ENCODE measurements around the gene IRAG1.

Gene IRAG1, protein sequence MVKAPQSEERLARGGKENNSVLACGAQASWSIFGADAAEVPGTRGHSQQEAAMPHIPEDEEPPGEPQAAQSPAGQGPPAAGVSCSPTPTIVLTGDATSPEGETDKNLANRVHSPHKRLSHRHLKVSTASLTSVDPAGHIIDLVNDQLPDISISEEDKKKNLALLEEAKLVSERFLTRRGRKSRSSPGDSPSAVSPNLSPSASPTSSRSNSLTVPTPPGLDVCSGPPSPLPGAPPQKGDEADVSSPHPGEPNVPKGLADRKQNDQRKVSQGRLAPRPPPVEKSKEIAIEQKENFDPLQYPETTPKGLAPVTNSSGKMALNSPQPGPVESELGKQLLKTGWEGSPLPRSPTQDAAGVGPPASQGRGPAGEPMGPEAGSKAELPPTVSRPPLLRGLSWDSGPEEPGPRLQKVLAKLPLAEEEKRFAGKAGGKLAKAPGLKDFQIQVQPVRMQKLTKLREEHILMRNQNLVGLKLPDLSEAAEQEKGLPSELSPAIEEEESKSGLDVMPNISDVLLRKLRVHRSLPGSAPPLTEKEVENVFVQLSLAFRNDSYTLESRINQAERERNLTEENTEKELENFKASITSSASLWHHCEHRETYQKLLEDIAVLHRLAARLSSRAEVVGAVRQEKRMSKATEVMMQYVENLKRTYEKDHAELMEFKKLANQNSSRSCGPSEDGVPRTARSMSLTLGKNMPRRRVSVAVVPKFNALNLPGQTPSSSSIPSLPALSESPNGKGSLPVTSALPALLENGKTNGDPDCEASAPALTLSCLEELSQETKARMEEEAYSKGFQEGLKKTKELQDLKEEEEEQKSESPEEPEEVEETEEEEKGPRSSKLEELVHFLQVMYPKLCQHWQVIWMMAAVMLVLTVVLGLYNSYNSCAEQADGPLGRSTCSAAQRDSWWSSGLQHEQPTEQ

DNA sequence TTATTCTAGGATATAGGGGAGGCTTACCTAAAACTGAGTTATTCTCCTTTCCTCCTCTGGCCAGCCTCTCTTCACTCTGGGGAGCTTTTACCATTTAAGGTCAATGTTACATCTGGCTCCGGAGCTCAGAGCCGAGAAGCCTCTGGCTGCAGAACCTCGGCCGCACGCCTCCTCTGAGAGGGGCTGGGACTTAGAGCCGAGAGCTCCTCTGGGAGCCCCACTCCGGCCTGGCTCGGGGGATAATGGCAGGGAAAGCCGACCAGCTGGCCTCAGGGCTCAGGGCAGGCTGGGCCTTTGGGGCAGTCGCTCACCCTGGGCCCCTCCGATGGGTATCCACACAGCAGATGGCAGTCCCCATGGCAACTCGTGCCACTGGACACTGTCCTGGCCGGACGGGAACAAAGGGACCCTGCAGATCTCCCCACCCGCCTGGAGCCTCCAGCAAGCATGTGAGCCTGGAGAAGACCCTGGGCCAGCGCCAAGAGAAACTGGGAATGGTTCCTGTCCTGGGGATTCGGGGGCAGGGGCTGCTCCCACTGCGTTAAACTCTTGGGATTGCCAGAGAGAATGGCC lies at the start of gene IRAG1:
Gene IRAG1, minus strand, starts transcription at position 247 of the 573 bp plus-strand sequence. Its CDS starts 153 bp downstream, at position 94.
- H3K27ac ChIP-seq, result no peak within 1 kb of the TSS
- no peak for DNase-seq (ENCODE audit: low read depth, low spot score)

DNA sequence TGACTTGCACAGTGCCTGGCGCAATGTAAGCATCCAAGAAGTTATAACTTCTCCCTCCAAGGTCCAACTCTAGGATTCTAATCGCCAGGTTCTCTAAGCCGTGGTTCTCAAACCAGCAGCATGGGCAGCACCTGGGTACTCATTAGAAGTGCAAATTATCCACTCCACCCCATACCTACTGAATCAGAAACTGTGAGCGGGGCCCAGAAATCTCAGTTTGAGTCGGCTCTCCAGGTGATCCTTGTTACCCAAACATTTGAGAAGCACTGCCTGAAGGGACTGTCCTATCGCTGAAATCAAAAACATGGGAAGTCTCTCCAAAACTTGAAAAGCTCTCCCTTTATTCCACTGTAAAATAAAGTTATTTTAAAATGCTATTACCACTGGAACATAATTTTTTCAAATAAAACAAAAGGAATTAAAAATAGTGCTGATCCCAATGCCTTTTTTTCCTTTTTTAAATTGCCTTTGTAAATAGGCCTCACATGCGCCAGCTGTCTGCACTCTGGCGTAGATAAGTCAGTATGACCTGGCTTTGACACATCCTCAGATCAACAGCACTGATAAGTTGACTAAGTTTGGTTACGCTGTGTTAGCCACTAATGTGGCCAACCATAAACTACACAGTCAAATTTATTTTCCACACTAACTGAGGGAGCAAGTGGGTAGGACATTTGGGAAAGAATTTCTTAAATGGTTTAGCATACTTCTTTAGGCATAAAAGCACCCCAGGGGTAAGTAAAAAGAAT lies 49.1 kb upstream of the IRAG1 start:
- peak; percentile 62 for DNase-seq (ENCODE audit: low read depth, low spot score)

DNA sequence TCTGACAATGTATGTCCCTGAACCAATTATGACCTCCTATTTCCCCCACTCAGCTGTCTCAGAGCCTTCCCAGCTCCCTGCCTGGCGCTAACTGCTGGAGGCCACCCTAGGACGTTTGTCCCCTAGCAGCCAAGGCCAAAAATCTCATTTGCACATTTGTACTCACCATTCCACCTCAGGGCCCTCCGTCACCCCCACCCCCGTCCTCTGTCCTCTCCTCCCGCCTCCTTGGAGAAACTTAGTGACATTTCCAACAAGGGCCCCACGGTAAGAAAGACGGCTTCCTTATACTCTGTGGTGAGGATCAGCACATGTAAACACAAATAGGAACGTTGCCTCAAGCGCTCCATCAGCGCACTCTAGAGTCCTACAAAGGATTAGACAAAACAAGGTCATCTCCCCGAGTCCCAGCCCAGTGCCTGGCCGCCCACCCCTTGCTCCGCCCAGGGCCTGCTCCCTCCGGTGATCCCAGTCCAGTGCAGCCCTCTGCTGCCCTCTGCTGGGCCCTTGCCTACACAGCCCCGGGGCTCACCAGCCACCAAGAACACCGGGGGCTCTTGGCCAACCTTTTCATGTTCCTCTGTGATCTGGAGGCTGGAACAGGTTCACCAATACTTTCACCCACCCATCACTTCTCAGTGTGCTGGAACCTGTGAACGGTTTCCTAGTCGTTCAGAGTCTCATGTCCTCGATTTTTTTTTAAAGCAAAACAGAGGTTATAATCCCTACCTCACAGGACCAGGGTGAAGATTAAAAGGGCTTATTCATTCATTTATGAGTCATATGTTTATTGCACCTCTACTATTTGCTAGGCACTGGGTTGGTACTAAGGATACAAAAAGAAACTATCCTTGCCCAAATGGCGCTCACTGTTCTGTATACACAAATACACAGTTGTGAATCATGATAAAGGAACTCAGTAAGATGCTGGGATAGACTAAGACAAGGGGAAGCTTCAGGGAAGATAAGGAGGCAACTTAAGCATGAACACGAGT lies 42.2 kb upstream of the IRAG1 start:
- H3K27ac ChIP-seq, result peak overlapping the region; percentile 83
- peak; percentile 83 for DNase-seq (ENCODE audit: low read depth, low spot score)

More for the DNA sequence above, 49.1 kb upstream of the IRAG1 start:
- no peak overlapping the region for H3K27ac ChIP-seq

DNA sequence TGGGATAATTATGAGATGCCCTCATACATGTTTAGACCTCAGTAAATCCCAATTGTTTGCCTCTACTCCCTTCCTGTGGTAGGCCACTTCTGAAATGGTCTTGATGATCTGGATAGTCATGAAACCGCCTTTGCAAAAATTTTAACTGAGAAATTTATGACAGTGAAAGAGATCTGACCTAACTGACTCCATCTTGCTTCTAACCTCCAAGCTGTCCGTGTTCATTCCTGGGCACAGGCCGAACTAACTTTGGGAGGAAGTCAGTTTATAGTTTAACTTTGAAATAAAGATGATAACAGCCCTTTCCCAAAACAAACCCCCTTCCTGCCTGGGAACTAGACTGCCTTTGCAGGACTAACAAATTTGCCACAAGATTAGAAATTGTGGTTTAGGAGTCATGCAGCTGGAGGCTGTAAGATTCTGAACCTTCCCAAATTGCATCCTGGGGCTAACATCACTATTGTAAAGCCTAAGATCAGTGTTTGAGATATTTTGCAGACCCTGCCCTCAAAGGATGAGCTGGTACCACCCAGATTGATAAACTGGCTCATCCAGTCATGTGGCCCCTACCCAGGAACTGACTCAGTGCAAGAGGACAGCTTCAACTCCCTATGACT lies 37.6 kb upstream of the IRAG1 start:
- DNase-seq (ENCODE audit: low read depth, low spot score), result no peak

DNA sequence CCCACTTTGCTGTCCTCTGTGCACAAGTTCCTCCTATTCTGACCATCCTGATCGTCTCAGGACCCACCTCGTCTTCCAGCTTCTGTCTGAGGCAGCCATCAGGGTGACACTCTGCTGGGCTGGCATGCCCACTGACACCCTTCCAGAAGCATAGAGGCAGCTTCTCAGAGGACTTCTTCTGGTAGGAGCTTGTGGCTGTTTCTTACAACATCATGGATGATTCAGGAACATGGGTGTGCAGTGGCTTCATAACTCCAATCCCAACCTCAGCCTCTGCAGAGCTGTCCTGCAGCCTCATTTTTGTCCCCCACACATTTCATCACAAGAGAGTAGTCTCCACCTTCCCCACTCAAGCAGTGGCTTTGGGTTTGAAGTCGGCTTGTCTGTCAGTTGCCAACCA lies 36.6 kb upstream of the IRAG1 start:
- no peak overlapping the region for H3K27ac ChIP-seq
- DNase-seq (ENCODE audit: low read depth, low spot score), result no peak

More for the DNA sequence above, 37.6 kb upstream of the IRAG1 start:
- H3K27ac ChIP-seq, result no peak overlapping the region

DNA sequence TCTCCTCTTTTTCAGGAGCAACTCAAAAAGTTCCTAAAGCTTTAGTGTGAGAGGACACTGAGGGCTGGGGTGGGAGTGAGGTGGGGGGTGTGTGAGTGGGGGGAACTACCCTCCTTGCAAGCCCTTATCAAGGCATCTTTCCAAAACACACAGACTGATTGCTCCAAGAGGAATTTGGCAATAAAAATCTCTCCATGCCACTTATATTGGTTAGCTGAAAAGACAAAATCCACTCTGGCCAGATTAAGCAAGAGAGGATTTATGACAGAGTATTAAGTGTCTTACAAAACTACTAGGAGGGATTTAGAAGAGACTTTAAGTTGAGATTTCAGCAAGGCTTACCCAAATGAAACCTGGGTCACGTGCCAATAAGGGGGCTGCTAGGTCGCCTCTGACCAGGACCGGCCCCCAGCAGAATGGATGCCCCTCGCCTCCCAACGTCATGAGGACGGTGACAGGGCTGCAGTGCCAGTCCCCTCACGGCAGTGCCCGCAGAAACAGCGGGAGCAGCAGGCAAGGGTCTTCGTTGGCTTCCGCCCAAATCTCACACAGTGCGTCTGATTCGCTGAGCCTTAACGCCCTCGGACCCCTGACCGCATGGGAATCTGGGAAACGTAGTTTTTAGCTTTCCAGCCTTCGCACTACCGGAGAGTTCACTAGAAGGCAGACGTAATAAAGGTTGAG lies 35.4 kb upstream of the IRAG1 start:
- H3K27ac ChIP-seq, result no peak overlapping the region

DNA sequence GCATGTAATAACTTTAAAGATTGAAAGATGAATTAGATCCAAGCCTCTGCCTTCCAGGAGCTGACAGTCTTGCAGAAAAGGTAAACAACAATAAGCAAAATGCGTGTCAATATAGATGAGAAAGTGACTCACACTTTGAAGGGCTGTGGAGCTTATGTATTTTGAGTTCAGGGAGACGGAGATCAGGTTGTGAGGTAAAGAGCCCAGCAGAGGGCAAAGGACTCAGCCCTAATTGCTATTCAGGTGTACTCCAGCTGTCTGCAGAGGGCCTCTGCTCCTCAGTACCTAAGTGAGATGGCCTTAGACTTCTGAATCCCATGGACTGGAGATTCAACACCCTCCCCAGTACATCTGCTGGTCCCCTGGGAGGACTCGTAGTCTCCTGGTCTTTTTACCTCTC lies 34.6 kb upstream of the IRAG1 start:
- DNase-seq (ENCODE audit: low read depth, low spot score), result no peak
- no peak overlapping the region for H3K27ac ChIP-seq

More for the DNA sequence above, 35.4 kb upstream of the IRAG1 start:
- no peak for DNase-seq (ENCODE audit: low read depth, low spot score)

DNA sequence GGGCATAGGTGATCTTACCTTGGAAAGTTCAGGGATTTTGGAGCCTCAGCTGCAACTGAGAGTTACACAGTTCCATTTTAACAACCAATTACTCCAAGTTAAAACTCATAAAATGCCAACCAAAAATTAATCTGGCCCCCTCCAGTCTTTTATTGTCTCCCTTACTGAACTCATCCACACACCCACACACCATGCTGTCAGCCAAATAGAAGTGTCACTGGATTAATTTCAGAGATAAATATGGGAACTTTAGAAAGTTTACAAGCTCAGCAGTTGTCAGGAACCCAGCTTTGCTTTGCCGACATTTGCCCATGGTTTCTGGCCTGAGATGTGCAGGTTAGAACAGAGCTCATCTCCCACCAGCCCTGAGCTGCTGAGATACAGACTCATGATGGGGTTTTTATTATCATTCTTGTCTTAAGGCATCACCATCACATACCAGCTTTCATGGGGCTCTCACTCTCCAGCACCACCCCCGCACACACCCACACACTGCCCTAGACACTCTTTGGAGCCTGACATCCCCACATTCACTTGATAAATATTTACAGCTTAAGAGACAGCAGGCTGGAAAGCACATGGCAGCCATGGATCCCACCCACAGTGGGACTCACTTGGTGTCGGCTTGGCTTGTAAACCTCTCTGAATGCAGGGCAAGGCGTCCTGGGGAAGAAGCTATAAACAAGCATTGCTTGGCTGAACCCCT lies 33.7 kb upstream of the IRAG1 start:
- no peak for DNase-seq (ENCODE audit: low read depth, low spot score)
- no peak overlapping the region for H3K27ac ChIP-seq

DNA sequence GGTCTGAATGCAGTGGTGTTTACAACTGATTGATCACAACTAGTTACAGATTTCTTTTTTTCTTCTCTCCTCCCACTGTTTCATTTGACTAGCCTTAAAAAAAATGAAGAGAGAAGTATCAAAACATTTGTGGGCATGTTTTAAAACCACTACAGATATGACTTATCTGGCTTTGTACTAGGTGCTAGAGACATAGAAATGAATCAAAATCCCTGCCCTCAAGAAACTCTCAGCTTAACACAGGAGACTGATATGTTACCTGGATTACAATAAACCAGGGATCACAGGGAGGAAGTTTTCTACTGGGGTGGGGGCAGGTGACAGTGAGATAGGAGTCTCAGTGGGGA lies 32.3 kb upstream of the IRAG1 start:
- H3K27ac ChIP-seq, result peak overlapping the region; percentile 33
- no peak for DNase-seq (ENCODE audit: low read depth, low spot score)

DNA sequence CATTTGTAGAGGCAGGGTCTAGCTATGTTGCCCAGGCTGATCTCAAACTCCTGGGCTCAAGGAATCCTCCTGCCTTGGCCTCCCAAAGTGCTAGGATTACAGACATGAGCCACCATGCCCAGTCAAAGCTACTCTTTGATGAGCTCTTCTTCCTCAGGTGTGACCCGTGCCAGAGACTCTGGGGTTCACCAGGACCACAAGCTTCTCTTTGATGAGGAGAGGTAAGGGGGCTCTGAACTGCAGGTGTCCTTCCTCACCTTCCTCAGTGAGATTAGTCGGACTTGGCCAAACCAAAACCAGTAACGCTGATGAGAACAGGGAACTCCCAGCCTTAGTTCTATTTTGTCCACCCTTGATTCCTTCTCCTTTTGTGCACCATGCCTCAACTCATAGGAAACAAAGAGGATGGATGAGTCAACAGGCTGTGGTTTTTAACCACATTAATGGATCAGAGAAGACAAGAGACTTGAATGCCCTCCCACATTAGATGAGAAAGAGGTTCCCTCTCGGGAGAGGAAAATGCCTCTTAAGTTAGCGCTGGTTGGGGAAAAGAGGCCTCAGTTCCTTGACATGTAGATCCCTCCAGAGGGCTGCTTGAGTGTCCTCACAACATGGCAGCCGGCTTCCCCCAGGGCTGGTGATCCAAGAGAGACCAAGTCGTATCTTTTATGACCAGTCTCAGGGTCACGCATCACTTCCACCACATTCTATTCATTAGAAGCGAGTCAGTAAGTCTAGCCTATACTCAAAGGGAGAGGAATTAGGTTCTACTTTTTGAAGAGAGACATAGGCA lies 31.8 kb upstream of the IRAG1 start:
- DNase-seq (ENCODE audit: low read depth, low spot score), result peak; percentile 85
- H3K27ac ChIP-seq, result peak overlapping the region; percentile 33

DNA sequence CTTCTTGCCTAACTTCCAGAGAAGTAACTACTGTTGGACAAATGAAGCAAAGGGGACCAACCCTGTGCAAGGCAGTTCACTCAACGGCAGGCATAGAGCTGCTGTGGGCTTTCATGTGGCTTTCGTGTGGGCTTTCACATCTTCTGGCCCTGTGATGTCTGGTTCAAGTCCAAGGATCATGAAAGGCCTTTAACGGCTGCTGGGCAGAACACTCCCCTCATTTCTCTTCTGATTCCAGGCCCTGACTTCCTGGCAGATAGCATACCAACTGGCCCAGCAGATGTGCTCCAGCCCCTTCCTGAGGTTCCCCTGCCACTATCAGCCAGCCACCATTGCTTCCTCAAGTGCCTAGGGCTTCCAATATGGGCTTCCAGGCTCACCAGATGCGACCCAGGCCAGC lies 28.8 kb upstream of the IRAG1 start:
- DNase-seq (ENCODE audit: low read depth, low spot score), result no peak

DNA sequence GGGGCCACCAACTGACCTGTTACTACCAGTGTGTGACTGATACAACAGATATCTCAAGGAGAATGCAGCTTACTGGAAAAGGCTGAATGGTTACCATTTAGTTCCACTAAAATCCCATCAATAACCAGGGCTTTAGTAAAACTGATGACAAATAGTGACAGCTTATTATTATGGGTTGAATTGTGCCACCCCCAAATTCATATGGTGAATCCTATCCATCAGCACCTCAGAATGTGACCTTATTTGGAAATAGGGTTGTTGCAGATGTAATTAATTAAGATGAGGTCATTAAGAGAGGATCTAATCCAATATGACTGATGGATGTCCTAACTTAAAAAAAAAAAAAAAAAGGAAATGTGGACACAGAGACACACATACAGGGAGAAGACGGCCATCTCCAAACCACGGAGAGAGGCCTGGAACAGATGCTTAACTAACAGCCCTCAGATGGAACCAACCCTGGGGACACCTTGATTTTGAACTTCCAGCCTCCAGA lies 27.4 kb upstream of the IRAG1 start:
- no peak for DNase-seq (ENCODE audit: low read depth, low spot score)
- H3K27ac ChIP-seq, result no peak overlapping the region

More for the DNA sequence above, 28.8 kb upstream of the IRAG1 start:
- no peak overlapping the region for H3K27ac ChIP-seq

DNA sequence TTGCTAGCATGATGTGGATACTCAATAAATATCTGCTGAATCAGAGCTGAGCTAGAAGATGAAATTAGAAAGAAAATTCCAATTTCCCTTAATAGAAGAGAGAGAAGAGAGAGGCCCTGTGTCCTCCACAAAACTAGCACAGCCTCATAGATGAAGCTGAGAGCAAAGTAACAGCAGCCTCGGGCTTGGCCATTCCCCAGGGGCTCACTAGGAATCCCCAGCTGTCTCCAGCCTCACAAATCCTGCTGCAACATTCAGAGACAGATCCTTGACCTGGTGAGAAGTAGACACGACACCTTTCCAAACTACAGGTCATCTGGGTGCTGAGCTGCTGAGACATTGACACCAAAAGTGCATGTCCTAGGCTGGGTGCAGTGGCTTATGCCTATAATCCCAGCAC lies 26.1 kb upstream of the IRAG1 start:
- no peak for DNase-seq (ENCODE audit: low read depth, low spot score)
- H3K27ac ChIP-seq, result no peak overlapping the region

DNA sequence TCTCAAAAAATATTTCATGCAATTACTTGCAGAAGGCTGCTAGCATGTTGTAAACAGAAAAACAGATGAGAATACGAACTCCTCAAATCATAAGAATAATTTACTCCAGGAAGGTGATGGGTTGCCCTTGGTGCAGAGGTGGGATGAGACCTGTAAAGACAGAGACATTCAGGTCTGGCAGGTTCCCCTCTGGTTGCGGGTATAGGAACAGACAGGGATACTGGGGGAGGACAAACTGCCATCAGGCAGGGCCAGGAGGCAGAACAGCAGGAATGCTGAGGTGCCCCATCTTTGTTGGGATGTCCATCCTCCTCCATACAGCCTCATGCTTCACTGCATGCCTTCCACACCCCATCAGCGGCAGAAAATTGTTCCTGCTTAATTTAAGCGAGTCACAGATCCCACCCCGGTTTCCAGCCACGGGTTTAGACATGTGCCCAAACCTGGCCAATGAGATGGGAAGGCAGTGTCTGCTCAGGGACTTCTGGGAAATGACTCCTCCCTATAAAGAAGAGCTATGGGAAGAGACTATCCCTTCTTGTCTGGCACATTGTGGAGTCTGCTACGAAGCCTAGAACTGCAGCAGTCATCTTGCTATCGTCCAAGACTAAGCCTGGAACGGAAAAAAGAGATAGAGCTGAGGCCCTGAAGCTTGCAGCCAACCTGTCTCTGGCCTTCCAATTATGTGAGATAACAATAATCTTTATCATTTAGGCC lies 23.1 kb upstream of the IRAG1 start:
- H3K27ac ChIP-seq, result no peak overlapping the region
- DNase-seq (ENCODE audit: low read depth, low spot score), result no peak

DNA sequence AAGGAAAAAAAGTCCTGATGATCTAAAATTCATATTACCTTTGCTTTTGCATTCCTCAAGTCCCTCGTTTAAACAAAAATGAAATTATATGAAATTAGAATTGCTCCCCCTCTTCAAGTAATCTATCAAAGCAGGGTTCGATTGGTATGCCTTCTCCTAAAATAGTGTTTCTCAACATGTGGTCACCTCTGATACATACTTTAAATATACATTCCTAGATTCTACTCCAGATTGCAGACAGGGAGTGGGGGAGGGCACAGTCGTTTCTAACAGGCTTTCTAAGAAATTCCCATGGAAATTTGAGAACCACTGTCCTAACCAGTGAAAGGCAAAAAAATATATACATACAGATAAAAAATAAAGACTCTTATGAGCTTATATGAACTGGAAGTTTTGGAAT lies 22.6 kb upstream of the IRAG1 start:
- no peak for DNase-seq (ENCODE audit: low read depth, low spot score)
- H3K27ac ChIP-seq, result no peak overlapping the region

DNA sequence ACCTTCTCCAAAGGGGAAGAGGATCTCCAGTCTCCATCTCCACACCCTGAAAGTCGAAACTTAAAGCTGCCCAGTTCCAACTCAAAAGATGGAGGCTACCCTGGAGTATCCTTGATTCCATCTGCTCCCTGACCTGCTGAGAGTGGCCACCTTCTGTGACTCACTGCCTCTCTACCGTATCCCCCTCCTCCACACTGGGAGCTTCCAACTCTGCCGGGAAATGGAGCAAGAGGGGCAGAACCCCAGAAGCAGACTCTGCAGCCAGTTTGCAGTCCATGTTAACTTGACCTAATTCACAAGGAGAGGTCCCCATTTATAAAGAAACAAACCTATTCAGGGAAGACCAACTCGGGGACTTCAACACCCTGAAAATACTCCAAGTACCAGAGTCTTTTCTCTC lies 22.0 kb upstream of the IRAG1 start:
- no peak overlapping the region for H3K27ac ChIP-seq
- no peak for DNase-seq (ENCODE audit: low read depth, low spot score)
